Measurements from ENCODE around the gene CPED1. TPM values are rescaled to one million over a fixed set of nuclear protein-coding genes. Genes with fewer than 3 reads are reported as not detected.

CPED1 gene
- total and polyA plus RNA-seq, 11 donors = 3.6 to 51.2 (median 24.8) TPM

DNA sequence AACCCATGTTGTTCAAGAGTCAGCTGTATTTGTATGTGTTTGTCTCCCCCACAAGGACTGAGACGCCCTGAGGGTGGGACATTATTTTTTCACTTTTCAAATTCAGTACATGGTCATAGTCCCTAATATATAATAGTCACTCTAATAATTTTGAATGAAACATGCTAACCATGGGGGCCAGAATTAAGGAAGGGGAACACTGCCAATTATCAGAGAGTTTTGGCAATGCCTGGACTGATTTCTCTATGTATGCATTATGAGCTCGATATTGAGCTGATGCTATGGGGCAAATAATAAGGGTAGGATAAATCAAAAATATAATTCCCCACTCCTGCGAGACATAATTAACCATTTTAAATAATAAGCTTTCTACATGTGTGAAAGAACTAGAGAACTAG lies 87.4 kb downstream of the CPED1 start:
- no peaks in the 10 kb centered on the region for H3K36me3 ChIP-seq
- DNase-seq (no peak), ATAC-seq (no peak)
- H3K4me1 ChIP-seq = peaks cover 0 to 25% (median 2%) of the 10 kb centered on the region in 12 donors
- no peak overlapping the region for H3K27ac ChIP-seq
- TF ChIP-seq POLR2A (IDR thresholded peaks at IDR 0.05) = no peak
- TF ChIP-seq, protein P1, sequence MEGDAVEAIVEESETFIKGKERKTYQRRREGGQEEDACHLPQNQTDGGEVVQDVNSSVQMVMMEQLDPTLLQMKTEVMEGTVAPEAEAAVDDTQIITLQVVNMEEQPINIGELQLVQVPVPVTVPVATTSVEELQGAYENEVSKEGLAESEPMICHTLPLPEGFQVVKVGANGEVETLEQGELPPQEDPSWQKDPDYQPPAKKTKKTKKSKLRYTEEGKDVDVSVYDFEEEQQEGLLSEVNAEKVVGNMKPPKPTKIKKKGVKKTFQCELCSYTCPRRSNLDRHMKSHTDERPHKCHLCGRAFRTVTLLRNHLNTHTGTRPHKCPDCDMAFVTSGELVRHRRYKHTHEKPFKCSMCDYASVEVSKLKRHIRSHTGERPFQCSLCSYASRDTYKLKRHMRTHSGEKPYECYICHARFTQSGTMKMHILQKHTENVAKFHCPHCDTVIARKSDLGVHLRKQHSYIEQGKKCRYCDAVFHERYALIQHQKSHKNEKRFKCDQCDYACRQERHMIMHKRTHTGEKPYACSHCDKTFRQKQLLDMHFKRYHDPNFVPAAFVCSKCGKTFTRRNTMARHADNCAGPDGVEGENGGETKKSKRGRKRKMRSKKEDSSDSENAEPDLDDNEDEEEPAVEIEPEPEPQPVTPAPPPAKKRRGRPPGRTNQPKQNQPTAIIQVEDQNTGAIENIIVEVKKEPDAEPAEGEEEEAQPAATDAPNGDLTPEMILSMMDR (IDR thresholded peaks at IDR 0.05) = no peak
- intact Hi-C loops (cut with DNase I) = loop anchor here in 2 of 10 donors (5.0 to 10.0 kb wide), 2 partner anchors 54 to 221 kb away; partner anchors contain the start of gene TSPAN12 (in 1 of the 2)
- no peaks in the 10 kb centered on the region for H3K9me3 ChIP-seq
- 91 to 95% (median 94%) methylated on average over 3 of the region's 3 CpGs for WGBS, 4 donors
- H3K4me3 ChIP-seq = no peak overlapping the region
- no peaks in the 10 kb centered on the region for H3K27me3 ChIP-seq

DNA sequence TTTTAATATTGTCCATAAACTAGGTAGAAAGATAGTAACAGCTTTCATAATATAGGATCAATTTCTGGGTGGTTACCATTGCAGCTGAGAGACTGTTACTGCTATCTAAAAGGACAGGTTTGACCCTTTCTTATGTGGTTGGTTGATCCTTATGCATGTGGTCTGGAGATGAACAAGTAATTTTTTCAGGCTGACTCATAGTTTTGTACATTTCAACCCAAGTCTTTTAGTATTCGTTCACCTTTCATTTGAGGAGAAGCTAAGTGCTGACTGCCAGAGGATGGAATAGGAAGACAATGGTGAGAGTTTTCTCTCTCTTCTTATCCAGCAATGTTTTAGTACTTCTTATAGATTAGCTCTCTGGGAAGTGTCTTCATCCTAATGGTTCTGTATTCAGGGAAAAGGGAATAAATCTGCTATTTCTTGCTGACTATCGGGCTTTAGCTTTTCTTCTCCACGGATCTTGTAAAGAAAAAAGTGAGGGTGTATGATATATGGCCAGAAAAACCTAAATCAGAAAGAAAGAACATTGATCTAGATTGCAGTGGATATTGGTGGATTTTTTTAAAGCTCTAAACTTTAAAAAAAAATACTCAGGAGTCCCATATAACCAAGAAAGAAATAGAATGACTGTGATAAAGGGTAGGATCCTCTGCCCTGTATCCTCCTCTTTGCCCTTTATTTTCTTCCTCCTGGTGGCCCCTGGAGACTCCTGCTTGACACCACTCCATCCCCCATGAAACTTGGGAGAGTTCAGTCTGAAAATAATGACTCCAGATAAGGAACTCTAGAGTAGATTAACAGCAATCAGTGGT lies 88.0 kb downstream of the CPED1 start:
- 84 to 89% (median 87%) methylated on average over 3 of the region's 3 CpGs for WGBS, 4 donors
- ATAC-seq = no peak
- intact Hi-C loops (cut with DNase I) = loop anchor here in 2 of 10 donors (5.0 to 10.0 kb wide), 2 partner anchors 54 to 222 kb away; partner anchors contain the start of gene TSPAN12 (in 1 of the 2)

DNA sequence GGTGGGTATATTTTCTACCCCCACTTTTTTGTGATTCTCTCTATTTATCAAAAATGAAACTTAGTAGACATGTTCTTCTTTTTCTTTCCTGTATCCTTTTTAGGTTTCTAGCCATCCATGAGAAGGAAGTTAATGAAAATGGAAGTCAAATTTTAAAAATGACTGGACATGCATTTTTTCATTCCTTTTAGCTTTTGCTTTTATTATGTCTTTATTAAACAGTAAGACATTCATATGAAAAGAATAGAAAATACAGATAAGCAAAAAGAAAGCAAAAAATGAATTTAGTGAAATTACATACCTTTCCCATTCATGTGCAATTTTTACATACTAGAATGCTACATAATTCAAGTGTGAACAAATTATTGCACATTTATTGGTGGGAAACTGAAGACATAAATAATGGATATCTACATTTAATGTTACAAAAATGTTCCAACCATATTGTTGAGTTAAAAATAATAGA lies 88.7 kb downstream of the CPED1 start:
- ATAC-seq (no peak), DNase-seq (no peak)
- no peaks in the 10 kb centered on the region for H3K36me3 ChIP-seq
- no peaks in the 10 kb centered on the region for H3K27me3 ChIP-seq
- H3K4me3 ChIP-seq = no peak overlapping the region
- TF ChIP-seq, protein P1 (IDR thresholded peaks at IDR 0.05) = no peak
- no peak for TF ChIP-seq POLR2A (IDR thresholded peaks at IDR 0.05)
- H3K27ac ChIP-seq = no peak overlapping the region
- intact Hi-C loops (cut with DNase I) = loop anchor here in 2 of 10 donors (5.0 to 10.0 kb wide), 2 partner anchors 55 to 222 kb away; partner anchors contain the start of gene TSPAN12 (in 1 of the 2)
- H3K9me3 ChIP-seq = no peaks in the 10 kb centered on the region
- H3K4me1 ChIP-seq = peaks cover 0 to 33% (median 9%) of the 10 kb centered on the region in 12 donors

More for the DNA sequence above, 88.0 kb downstream of the CPED1 start:
- H3K9me3 ChIP-seq = no peaks in the 10 kb centered on the region
- TF ChIP-seq, protein P1 (IDR thresholded peaks at IDR 0.05) = no peak
- TF ChIP-seq POLR2A (IDR thresholded peaks at IDR 0.05) = no peak
- H3K4me3 ChIP-seq = no peak overlapping the region
- DNase-seq = no peak
- peaks cover 0 to 28% (median 4%) of the 10 kb centered on the region in 12 donors for H3K4me1 ChIP-seq
- no peaks in the 10 kb centered on the region for H3K36me3 ChIP-seq
- H3K27ac ChIP-seq = no peak overlapping the region
- H3K27me3 ChIP-seq = no peaks in the 10 kb centered on the region

DNA sequence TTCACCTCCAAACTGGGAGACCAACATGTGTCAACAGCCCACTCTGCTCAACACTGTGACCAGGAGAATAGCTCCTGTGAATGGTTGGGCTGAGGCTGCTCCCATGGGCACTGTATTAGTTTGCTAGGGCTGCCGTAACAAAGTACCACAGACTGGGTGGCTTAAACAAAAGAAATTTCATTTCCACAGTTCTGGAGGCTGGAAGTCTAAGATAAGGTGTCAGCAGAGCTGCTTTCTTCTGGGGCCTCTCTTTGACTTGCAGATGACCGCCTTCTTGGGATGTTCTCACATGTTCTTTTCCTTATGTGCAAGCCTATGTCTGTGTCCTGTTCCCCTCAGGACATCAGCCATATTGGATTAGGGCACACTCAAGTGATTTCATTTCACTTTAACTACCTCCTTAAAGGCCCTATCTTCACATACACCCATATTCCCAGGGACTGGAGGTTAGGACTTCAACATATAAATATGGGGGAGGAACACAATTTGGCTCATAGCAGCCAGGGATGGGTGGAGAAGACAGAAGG lies 90.3 kb downstream of the CPED1 start:
- Histone ChIP-seq H3K36me3 (no peaks in the 10 kb centered on the region), H3K9me3 (no peaks in the 10 kb centered on the region), H3K27me3 (no peaks in the 10 kb centered on the region), H3K27ac (no peak overlapping the region), H3K4me1 (peaks cover 0 to 37% (median 12%) of the 10 kb centered on the region in 12 donors), H3K4me3 (no peak overlapping the region)
- no peak for TF ChIP-seq POLR2A (IDR thresholded peaks at IDR 0.05)
- intact Hi-C loops (cut with DNase I) = loop anchor here in 3 of 10 donors (2.0 to 10.0 kb wide), 3 partner anchors 56 to 224 kb away; partner anchors contain the start of gene TSPAN12 (in 1 of the 3)
- ATAC-seq (no peak), DNase-seq (no peak)
- 92 to 98% (median 96%) methylated on average over 2 of the region's 2 CpGs for WGBS, 4 donors
